AG10803 (cell line): ENCODE data around the gene RASAL1.

Experiments used
- DNase-seq: peaks from one replicate; pipeline ENCODE4 v3.0.0; 2010; ENCODE audit warnings: low read depth
- H3K4me3 ChIP-seq: 2 replicates; pipeline ENCODE4 v1.5.1; 2011; ENCODE audit warnings: mild to moderate bottlenecking, low read length, control low read depth
- CTCF ChIP-seq: conservative IDR thresholded peaks from 2 replicates; pipeline ENCODE4 v1.5.1; 2011; ENCODE audit warnings: mild to moderate bottlenecking, low read length, control low read depth, inconsistent platforms

RASAL1 gene

DNA sequence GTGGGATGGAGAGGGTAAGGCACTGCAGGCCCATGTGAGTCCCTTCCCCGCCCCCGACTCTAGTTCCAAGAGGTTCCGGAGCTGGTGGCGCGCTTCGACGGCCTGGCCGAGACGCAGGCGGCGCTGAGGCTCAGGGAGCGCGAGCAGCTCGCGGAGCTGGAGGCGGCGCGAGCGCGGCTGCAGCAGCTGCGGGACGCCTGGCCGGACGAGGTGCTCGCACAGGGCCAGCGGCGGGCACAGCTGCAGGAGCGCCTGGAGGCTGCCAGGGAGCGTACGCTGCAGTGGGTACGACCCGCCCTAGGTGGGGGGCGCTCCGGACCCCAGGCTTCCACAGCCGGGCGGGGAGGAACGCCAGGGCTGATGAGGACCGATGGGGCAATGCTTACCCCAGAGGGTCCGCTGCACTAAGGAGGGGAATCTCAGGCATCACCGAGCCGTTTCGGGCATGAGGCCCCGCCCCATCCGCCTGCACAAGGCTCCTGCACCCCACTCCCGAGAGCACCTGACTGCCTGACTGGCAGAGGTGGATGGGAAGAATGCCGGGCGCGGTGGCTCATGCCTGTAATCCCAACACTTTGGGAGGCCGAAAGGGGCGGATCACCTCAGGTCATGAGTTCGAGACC, 18.9 kb upstream of the RASAL1 start:
- H3K4me3 ChIP-seq: no peak overlapping the region
- TF ChIP-seq CTCF: no peak
- DNase-seq: peak; percentile 20

- peak overlapping the region; percentile 38 for H3K4me3 ChIP-seq
- TF ChIP-seq CTCF: peak; percentile 48
- peak; percentile 68 for DNase-seq
Measured at GRCh38 chr12:113152835-113153814, 17.6 kb upstream of the RASAL1 start.

DNA sequence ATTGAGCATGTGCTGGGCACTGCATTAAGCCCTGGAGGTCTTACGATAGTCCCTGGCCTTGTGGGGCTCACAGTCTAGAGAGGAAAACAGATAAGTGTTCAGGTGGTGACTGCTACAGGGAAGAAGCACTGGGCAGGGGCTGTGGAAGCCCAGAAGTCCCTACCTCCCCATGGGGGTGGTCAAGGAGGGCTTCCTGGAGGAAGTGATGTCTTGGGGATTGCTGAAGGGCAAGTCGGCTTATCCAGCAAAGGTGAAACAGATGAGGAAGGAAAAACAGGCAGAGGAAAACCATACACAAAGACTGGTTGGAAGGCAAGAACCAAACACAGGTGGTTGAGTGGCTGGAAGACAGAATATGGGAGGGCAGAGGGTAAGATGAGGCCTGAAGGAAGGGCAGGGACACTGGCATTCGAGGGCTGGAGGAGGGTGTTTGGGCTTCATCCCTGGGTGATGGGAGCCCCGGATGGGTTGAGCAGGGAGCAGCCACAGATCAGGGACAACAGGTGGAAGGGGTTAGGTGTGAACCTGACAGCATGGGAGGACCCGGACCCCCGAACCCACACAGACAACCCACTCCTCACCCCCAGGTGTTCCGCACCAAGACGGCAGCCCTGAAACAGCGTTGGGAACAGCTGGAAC, 16.8 kb upstream of the RASAL1 start:
- H3K4me3 ChIP-seq: no peak overlapping the region
- no peak for DNase-seq
- no peak for TF ChIP-seq CTCF

GRCh38 chr12:113151655-113152054, 16.1 kb upstream of the RASAL1 start:
- DNase-seq: no peak
- H3K4me3 ChIP-seq: no peak overlapping the region

GRCh38 chr12:113149361-113150150, 14.0 kb upstream of the RASAL1 start, which contains the start of gene CFAP73:
CFAP73 (plus strand) TSS chr12:113149724; CDS start chr12:113149858, 134 bp downstream.
- peak; percentile 84 for DNase-seq
- peak within 1 kb of the TSS; percentile 35 for H3K4me3 ChIP-seq
- TF ChIP-seq CTCF: peak; percentile 12; the same call in 1 of the 2 replicates

More at GRCh38 chr12:113151655-113152054, 16.1 kb upstream of the RASAL1 start:
- no peak for TF ChIP-seq CTCF

GRCh38 chr12:113146999-113147398, 11.4 kb upstream of the RASAL1 start:
- no peak for DNase-seq
- TF ChIP-seq CTCF: no peak
- no peak overlapping the region for H3K4me3 ChIP-seq
